SK-N-MC (cell line): ENCODE measurements around the gene ZNF692.
"Not testable (repeated sequence)": the region's sequence is repeated elsewhere in the genome, so short reads cannot be mapped to it uniquely, and the experiment has no call there.

Source experiments
- DNase-seq: peaks from one replicate; pipeline ENCODE4 v3.0.0-alpha.2; 2011; ENCODE audit warnings: low read depth, low spot score
- H3K27ac ChIP-seq: fragments of 200-600 bp; sonication (generic); 2 replicates; pipeline ENCODE4 v1.5.1; 2016; ENCODE audit warnings: mixed run types
- H3K36me3 ChIP-seq: fragments of 200-600 bp; sonication (generic); 2 replicates; pipeline ENCODE4 v1.6.1; 2017; ENCODE audit warnings: antibody characterized with exemption, low read length, mixed read lengths; ENCODE audit not compliant: insufficient read depth
- H3K4me3 ChIP-seq: fragments of 200-600 bp; sonication (generic); 2 replicates; pipeline ENCODE4 v1.5.1; 2016
- H3K9ac ChIP-seq: fragments of 200-600 bp; sonication (generic); 2 replicates; pipeline ENCODE4 v1.8.0; 2017; ENCODE audit warnings: mixed run types, mixed read lengths; ENCODE audit not compliant: insufficient read length
- H3K9me3 ChIP-seq: fragments of 200-600 bp; sonication (generic); 2 replicates; pipeline ENCODE4 v1.6.1; 2017; ENCODE audit warnings: low read depth, mild to moderate bottlenecking, antibody characterized with exemption, low read length, moderate library complexity, mixed read lengths
- EZH2 ChIP-seq: fragments of 200-600 bp; sonication (generic); IDR thresholded peaks from one replicate; pipeline ENCODE4 v1.6.1; 2017; ENCODE audit warnings: antibody characterized with exemption
- FOXP2 ChIP-seq: optimal IDR thresholded peaks from 2 replicates; pipeline ENCODE3; 2011; ENCODE audit warnings: mild to moderate bottlenecking, moderate library complexity; ENCODE audit not compliant: insufficient read depth; ENCODE audit errors: extremely low read length, control extremely low read depth
- POLR2AphosphoS5 ChIP-seq: IDR thresholded peaks from 2 replicates; pipeline ENCODE4 v1.6.1; 2012; ENCODE audit warnings: mild to moderate bottlenecking, low read depth, low read length, borderline replicate concordance

Gene ZNF692

GRCh38 chr1:248804771-248805681 is 53.9 kb downstream of the ZNF692 start:
- TF ChIP-seq POLR2AphosphoS5 (no peak), EZH2 (no peak), FOXP2 (no peak)
- H3K9ac ChIP-seq: no peak overlapping the region
- H3K4me3 ChIP-seq: no peak overlapping the region
- H3K27ac ChIP-seq: no peak overlapping the region
- DNase-seq: no peak
- no peaks in the 10 kb centered on the region for H3K36me3 ChIP-seq
- no peaks in the 10 kb centered on the region for H3K9me3 ChIP-seq

GRCh38 chr1:248803501-248803900 is 55.4 kb downstream of the ZNF692 start:
- H3K9ac ChIP-seq, H3K36me3 ChIP-seq, H3K27ac ChIP-seq, H3K4me3 ChIP-seq, DNase-seq, H3K9me3 ChIP-seq: not testable (repeated sequence)

GRCh38 chr1:248802454-248802853 is 56.4 kb downstream of the ZNF692 start:
- Histone ChIP-seq H3K36me3 (no peaks in the 10 kb centered on the region), H3K27ac (no peak overlapping the region), H3K4me3 (no peak overlapping the region), H3K9ac (no peak overlapping the region), H3K9me3 (no peaks in the 10 kb centered on the region)
- TF ChIP-seq EZH2: no peak
- no peak for TF ChIP-seq FOXP2
- TF ChIP-seq POLR2AphosphoS5: no peak
- no peak for DNase-seq

- Histone ChIP-seq H3K9ac (no peak overlapping the region), H3K36me3 (no peaks in the 10 kb centered on the region), H3K4me3 (no peak overlapping the region), H3K27ac (no peak overlapping the region), H3K9me3 (no peaks in the 10 kb centered on the region)
- no peak for DNase-seq
- TF ChIP-seq POLR2AphosphoS5 (no peak), FOXP2 (no peak), EZH2 (no peak)
These were observed 58.4 kb downstream of the ZNF692 start for GRCh38 chr1:248800459-248800858.
